GM12801 (cell line): ENCODE data around the gene SFR1.

ENCODE experiments used
- TF ChIP-seq, protein P1 (sequence below): IDR thresholded peaks from one replicate; pipeline ENCODE4 v1.5.1; 2011; ENCODE audit warnings: control low read depth; ENCODE audit not compliant: insufficient read length; ENCODE audit errors: extremely low read depth

The SFR1 gene

DNA sequence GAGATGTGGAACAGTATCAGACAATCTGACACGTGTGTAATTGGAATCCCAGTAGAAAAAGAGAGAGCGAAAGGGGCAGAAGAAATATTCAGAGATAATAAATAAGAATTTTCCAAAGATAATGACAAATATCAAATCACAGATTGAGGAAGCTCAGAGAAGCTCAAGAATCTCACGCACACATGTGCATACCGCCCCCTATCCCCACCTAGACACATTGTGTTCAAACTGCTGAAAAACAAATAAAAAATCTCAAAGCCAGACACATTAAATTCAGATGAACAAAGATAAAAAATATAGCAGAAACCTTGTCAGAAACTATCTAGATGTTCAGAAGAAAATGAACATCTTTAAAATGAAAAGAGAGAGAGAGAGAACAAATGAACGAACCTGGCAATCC is 17.2 kb downstream of the SFR1 start:
- TF ChIP-seq, protein P1, sequence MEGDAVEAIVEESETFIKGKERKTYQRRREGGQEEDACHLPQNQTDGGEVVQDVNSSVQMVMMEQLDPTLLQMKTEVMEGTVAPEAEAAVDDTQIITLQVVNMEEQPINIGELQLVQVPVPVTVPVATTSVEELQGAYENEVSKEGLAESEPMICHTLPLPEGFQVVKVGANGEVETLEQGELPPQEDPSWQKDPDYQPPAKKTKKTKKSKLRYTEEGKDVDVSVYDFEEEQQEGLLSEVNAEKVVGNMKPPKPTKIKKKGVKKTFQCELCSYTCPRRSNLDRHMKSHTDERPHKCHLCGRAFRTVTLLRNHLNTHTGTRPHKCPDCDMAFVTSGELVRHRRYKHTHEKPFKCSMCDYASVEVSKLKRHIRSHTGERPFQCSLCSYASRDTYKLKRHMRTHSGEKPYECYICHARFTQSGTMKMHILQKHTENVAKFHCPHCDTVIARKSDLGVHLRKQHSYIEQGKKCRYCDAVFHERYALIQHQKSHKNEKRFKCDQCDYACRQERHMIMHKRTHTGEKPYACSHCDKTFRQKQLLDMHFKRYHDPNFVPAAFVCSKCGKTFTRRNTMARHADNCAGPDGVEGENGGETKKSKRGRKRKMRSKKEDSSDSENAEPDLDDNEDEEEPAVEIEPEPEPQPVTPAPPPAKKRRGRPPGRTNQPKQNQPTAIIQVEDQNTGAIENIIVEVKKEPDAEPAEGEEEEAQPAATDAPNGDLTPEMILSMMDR: no peak

DNA sequence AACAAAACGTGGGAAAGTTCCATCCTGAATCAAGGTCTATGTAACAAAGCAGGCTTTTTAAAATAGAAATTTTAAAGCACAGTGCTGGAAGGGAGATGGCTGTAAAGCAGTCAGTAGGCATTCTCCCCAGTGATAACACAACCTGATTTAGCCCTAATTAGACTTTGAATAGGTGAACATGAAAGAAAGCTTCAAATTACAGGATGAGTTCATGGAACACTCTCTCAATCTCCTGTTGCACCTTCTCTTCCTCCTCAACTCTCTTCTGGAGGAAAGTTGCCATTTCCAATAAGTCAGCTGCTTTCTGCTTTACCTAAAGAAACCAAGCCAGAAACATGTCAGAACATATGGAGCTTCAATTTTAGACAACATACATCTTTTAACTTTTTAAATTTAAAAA is 20.1 kb downstream of the SFR1 start:
- TF ChIP-seq, protein P1: no peak

- TF ChIP-seq, protein P1: no peak
These were observed 21.9 kb downstream of the SFR1 start for GRCh38 chr10:104143829-104144228.

DNA sequence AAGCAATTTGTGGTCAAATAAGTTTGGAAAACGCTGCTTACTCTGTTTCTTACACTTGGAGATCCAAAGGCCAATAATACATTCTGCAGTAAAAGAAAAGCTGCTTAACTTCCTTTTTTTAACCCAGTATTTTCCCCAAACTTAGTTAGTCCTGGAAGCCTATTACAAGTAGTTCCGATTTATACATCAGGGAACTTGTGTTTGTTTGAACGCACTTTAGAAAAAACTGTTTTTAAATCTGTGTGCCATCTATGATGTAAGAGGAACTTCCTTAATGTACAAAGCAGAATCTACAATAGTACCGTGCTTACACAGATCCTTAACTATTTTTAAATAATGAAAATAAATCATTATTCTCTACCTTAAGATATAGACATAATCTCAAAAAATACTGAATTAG is 23.0 kb downstream of the SFR1 start:
- TF ChIP-seq, protein P1: no peak

DNA sequence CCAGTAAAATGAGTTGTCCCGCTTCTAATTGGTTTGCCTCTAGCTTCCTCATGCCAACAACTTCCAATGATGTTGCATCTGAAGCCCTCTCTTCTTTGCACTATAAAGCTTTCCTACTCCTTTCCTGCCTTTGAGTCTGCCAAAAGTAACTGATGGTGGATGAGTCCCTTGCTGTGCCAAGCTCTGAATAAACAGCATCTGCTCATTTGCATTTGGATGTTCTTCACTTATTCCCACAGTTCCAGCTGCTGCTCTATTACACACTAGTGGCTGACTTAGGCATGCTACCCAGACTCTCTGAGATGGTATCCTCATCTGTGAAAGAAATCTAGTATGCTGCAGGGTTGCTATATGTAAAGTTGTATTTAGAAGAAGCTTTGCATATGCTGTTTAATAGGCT is 24.9 kb downstream of the SFR1 start:
- TF ChIP-seq, protein P1: no peak

DNA sequence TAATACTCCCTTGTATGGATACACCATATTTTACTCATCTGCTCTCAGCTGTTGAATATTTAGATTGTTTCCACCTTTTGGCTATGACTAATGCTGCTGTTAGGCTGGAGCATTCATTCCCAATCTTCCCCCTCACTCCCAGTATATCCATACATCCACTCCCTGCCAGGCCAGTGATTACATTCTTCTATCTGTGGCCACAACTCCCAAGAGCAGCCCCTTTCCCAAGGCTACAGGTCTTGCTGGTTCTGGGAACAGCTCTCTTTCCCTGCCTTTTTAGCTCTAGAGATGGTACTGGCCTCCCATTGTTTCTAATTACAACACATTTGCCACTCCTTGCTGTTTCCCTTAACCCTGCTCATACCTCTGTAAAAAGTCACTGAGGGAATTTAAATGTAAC is 28.2 kb downstream of the SFR1 start:
- TF ChIP-seq, protein P1: no peak

GRCh38 chr10:104151737-104152136 is 29.8 kb downstream of the SFR1 start:
- TF ChIP-seq, protein P1: no peak

DNA sequence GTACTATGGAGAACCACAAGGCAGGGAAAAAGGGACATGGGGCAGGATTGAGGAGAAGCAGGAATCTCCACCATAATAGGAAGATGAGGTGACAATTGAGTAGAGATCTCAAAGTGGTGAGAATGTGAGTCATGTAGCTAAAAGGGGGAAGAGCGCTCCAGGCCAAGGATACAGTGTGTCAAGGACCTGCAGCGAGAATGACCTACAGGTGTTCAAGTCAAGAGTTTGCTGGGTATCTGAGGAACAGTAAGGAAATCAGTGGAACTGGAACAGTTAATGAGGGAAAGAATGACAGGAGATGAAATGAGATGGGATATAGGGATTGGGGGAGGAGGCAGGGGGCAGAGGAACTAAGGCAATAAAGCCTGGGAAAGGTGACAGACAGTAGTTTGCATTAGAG is 33.6 kb downstream of the SFR1 start:
- TF ChIP-seq, protein P1: no peak
